ENCODE results near the gene PROSER2. TPM values are rescaled to one million over a fixed set of nuclear protein-coding genes. Genes with fewer than 3 reads are reported as not detected.

PROSER2 gene
- total and polyA plus RNA-seq, 9 of the 15 experiments (the other 6 are each of a cell fraction or from before 2014, with no cell fraction given), result 0.62 to 14.8 (median 2.9) TPM

GRCh38 chr10:11795101-11795920 lies 27.8 kb upstream of the PROSER2 start (continued):
- TF ChIP-seq ZBTB40 (IDR thresholded peaks at IDR 0.05) (no peak), ZBTB40 (CRISPR knock-in tag; IDR thresholded peaks at IDR 0.05) (no peak), NFIX (CRISPR knock-in tag; IDR thresholded peaks at IDR 0.05; ENCODE audit: low read depth) (no peak), BRF2 (IDR thresholded peaks at IDR 0.05; ENCODE audit: borderline replicate concordance, insufficient read depth, insufficient read length) (no peak), ZNF3 (CRISPR knock-in tag; IDR thresholded peaks at IDR 0.05) (no peak), OTX1 (CRISPR knock-in tag; IDR thresholded peaks at IDR 0.05) (0 out of 2 replicates have a peak, but pooled peaks have one; percentile 44), STAT5B (CRISPR knock-in tag; IDR thresholded peaks at IDR 0.05) (no peak), NR2C1 (IDR thresholded peaks at IDR 0.05) (no peak), NR2C1 (tag; IDR thresholded peaks at IDR 0.05) (no peak), RUNX1 (IDR thresholded peaks at IDR 0.05; ENCODE audit: low read depth) (no peak), ZBTB8A (IDR thresholded peaks at IDR 0.05; ENCODE audit: partially characterized antibody) (no peak), ZNF76 (CRISPR knock-in tag; IDR thresholded peaks at IDR 0.05; ENCODE audit: borderline replicate concordance) (no peak)
- TF ChIP-seq, protein P1, sequence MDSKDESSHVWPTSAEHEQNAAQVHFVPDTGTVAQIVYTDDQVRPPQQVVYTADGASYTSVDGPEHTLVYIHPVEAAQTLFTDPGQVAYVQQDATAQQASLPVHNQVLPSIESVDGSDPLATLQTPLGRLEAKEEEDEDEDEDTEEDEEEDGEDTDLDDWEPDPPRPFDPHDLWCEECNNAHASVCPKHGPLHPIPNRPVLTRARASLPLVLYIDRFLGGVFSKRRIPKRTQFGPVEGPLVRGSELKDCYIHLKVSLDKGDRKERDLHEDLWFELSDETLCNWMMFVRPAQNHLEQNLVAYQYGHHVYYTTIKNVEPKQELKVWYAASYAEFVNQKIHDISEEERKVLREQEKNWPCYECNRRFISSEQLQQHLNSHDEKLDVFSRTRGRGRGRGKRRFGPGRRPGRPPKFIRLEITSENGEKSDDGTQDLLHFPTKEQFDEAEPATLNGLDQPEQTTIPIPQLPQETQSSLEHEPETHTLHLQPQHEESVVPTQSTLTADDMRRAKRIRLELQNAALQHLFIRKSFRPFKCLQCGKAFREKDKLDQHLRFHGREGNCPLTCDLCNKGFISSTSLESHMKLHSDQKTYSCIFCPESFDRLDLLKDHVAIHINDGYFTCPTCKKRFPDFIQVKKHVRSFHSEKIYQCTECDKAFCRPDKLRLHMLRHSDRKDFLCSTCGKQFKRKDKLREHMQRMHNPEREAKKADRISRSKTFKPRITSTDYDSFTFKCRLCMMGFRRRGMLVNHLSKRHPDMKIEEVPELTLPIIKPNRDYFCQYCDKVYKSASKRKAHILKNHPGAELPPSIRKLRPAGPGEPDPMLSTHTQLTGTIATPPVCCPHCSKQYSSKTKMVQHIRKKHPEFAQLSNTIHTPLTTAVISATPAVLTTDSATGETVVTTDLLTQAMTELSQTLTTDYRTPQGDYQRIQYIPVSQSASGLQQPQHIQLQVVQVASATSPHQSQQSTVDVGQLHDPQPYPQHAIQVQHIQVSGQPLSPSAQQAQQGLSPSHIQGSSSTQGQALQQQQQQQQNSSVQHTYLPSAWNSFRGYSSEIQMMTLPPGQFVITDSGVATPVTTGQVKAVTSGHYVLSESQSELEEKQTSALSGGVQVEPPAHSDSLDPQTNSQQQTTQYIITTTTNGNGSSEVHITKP (IDR thresholded peaks at IDR 0.05; ENCODE audit: partially characterized antibody), result no peak
